ENCODE results near the gene POU6F2. TPM values are rescaled to one million over a fixed set of nuclear protein-coding genes. Genes with fewer than 3 reads are reported as not detected.

The POU6F2 gene
- total RNA-seq, 1 donor from 2014 or later: 7.9 TPM

DNA sequence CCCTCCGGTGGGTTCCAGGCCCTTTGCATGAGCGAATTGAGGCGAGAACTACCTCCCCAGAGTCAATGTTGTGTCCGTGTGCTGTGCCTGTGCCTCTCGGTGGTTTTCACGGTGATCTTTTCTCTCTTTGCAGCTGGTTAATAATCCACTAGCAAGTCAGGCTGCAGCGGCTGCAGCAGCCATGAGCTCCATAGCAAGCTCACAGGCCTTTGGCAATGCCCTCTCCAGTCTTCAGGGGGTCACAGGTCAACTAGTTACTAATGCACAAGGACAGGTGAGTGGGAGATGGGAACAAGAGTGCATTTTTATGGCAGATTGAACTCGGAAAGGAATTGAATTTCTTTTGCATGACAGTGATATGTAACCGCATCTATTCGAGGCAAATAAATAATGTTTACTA lies 428.8 kb downstream of the POU6F2 start:
- no peak for DNase-seq (ENCODE audit: low read depth, low spot score)
- Mint-ChIP-seq H3K4me1 (peaks cover 19% of the 10 kb centered on the region), H3K27me3 (ENCODE audit: low read depth) (no peaks in the 10 kb centered on the region), H3K4me3 (no peak overlapping the region), H3K9me3 (no peaks in the 10 kb centered on the region), H3K27ac (ENCODE audit: unreplicated experiment) (no peak overlapping the region), H3K36me3 (ENCODE audit: low read depth) (no peaks in the 10 kb centered on the region)
- TF ChIP-seq, protein P1, sequence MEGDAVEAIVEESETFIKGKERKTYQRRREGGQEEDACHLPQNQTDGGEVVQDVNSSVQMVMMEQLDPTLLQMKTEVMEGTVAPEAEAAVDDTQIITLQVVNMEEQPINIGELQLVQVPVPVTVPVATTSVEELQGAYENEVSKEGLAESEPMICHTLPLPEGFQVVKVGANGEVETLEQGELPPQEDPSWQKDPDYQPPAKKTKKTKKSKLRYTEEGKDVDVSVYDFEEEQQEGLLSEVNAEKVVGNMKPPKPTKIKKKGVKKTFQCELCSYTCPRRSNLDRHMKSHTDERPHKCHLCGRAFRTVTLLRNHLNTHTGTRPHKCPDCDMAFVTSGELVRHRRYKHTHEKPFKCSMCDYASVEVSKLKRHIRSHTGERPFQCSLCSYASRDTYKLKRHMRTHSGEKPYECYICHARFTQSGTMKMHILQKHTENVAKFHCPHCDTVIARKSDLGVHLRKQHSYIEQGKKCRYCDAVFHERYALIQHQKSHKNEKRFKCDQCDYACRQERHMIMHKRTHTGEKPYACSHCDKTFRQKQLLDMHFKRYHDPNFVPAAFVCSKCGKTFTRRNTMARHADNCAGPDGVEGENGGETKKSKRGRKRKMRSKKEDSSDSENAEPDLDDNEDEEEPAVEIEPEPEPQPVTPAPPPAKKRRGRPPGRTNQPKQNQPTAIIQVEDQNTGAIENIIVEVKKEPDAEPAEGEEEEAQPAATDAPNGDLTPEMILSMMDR (conservative IDR thresholded peaks at IDR 0.05): no peak

DNA sequence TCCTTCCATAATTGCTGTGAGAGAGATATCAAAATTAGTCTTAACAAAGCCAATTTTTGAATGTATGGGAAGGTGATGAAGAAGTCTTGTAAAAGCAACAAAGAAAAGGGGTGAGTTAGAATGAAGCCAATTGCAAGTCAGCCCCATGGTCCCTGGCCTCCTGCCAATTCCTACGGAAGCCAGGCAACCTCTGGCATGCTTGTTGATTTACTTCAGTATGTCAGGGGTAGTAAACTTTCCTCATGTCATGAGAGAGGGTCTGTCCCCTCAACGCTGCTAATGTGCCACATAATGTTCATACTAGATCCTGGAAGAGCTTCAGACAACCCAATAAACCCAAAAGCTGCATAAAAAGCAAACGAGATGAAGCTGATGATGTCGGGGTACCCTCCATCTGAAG lies 429.4 kb downstream of the POU6F2 start:
- Mint-ChIP-seq H3K4me3 (no peak overlapping the region), H3K27me3 (ENCODE audit: low read depth) (no peaks in the 10 kb centered on the region), H3K9me3 (no peaks in the 10 kb centered on the region), H3K4me1 (peaks cover 19% of the 10 kb centered on the region), H3K27ac (ENCODE audit: unreplicated experiment) (no peak overlapping the region), H3K36me3 (ENCODE audit: low read depth) (no peaks in the 10 kb centered on the region)
- DNase-seq (ENCODE audit: low read depth, low spot score): no peak
- TF ChIP-seq, protein P1 (conservative IDR thresholded peaks at IDR 0.05): no peak

DNA sequence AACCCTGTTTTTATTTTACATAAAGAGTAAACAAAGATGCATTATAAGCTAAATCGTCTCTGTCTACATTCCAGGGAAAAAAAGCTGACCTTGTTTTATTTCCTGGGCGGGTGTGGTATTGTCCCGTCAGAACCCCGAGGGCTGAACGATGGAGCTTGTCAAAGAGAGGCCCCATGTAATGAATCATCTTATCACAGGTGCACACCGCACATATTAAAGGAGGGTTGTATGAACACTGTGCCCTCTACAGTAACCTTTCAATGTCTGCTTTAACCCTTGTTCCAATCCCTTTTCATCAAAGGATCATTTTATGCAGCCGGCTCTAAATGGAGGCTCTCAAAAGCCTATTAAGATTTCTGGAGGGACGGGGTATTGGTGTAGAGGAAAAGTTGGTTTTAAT lies 430.0 kb downstream of the POU6F2 start:
- no peak for DNase-seq (ENCODE audit: low read depth, low spot score)
- Mint-ChIP-seq H3K27ac (ENCODE audit: unreplicated experiment) (no peak overlapping the region), H3K4me3 (no peak overlapping the region), H3K9me3 (no peaks in the 10 kb centered on the region), H3K36me3 (ENCODE audit: low read depth) (no peaks in the 10 kb centered on the region), H3K27me3 (ENCODE audit: low read depth) (no peaks in the 10 kb centered on the region), H3K4me1 (peaks cover 19% of the 10 kb centered on the region)
- TF ChIP-seq, protein P1 (conservative IDR thresholded peaks at IDR 0.05): no peak

DNA sequence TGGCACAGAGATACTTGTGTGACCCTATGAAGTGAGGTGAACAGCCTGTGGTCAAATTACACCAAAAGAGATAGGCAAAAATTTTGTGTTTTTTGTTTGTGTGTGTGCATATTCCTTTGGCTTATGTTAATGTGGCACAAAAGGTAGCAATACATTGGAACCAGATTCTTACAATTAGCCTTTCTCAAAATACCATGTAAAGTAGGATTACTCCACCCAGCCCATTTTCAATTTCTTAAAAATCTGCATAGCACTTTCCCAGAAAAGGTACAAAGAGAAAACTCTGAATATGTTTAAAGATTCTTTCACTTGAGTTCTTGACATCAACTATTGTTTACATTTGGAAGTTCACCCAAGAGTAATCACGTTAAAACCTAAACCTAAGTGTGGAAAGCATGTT lies 431.2 kb downstream of the POU6F2 start:
- Mint-ChIP-seq H3K27me3 (ENCODE audit: low read depth) (no peaks in the 10 kb centered on the region), H3K27ac (ENCODE audit: unreplicated experiment) (no peak overlapping the region), H3K4me1 (peaks cover 23% of the 10 kb centered on the region), H3K9me3 (no peaks in the 10 kb centered on the region), H3K4me3 (no peak overlapping the region), H3K36me3 (ENCODE audit: low read depth) (no peaks in the 10 kb centered on the region)
- no peak for DNase-seq (ENCODE audit: low read depth, low spot score)
- TF ChIP-seq, protein P1 (conservative IDR thresholded peaks at IDR 0.05): no peak

DNA sequence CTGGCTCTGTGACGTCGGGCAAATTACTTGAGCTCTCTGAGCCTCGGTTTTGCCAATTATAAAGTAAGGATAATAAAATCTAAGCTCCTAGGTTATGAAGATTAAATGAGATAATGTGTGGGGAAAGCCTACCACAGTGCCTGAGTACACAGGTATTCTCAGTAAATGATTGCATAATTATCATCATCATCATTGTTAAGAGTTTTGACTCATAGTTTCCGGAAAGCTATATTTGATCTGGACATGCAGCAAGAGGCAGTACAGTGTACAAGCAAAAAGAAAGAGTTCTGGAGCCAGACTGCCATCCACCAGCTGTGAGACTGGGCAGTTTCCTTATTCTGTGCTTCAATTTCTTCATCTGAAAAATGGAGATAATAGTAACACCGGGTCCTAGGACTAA lies 432.9 kb downstream of the POU6F2 start:
- H3K27ac Mint-ChIP-seq (ENCODE audit: unreplicated experiment): no peak overlapping the region
- H3K9me3 Mint-ChIP-seq: no peaks in the 10 kb centered on the region
- H3K4me1 Mint-ChIP-seq: peaks cover 27% of the 10 kb centered on the region
- no peaks in the 10 kb centered on the region for H3K36me3 Mint-ChIP-seq (ENCODE audit: low read depth)
- TF ChIP-seq, protein P1 (conservative IDR thresholded peaks at IDR 0.05): no peak
- DNase-seq (ENCODE audit: low read depth, low spot score): no peak
- H3K4me3 Mint-ChIP-seq: no peak overlapping the region
- H3K27me3 Mint-ChIP-seq (ENCODE audit: low read depth): no peaks in the 10 kb centered on the region
